Neural cell (in vitro differentiated cells): ENCODE results near the gene PACRGL. TPM values are rescaled to one million over a fixed set of nuclear protein-coding genes. Genes with fewer than 3 reads are reported as not detected.

ENCODE experiments used
- H2AFZ ChIP-seq: fragments of 200-600, 300-800 bp; sonication (generic), shearing (Covaris generic); 2 replicates; pipeline ENCODE4 v1.6.0; 2014; ENCODE audit warnings: low read depth, mild to moderate bottlenecking, antibody characterized with exemption, low read length, moderate library complexity
- H3F3A ChIP-seq: fragments of 200-600 bp; shearing (Covaris generic); 2 replicates; pipeline ENCODE4 v1.6.1; 2016; ENCODE audit warnings: mild to moderate bottlenecking, moderate library complexity, mixed read lengths, antibody characterized with exemption, low read length; ENCODE audit not compliant: insufficient read depth, poor library complexity, severe bottlenecking
- H3K27ac ChIP-seq: fragments of 200-600, 300-800 bp; sonication (generic), shearing (Covaris generic); 2 replicates; pipeline ENCODE4 v1.5.1; 2014; ENCODE audit warnings: mild to moderate bottlenecking, low read length, moderate library complexity
- H3K27me3 ChIP-seq: fragments of 300-800, 200-600 bp; sonication (generic), shearing (Covaris generic); 2 replicates; pipeline ENCODE4 v1.6.0; 2014; ENCODE audit warnings: mild to moderate bottlenecking, low read depth, low read length, moderate library complexity; ENCODE audit not compliant: insufficient read depth
- H3K36me3 ChIP-seq: fragments of 300-800, 200-600 bp; sonication (generic), shearing (Covaris generic); 2 replicates; pipeline ENCODE4 v1.5.1; 2014; ENCODE audit warnings: mild to moderate bottlenecking, antibody characterized with exemption, low read length, moderate library complexity; ENCODE audit not compliant: insufficient read depth
- H3K4me2 ChIP-seq: fragments of 300-800, 200-600 bp; sonication (generic), shearing (Covaris generic); 2 replicates; pipeline ENCODE4 v1.6.0; 2014; ENCODE audit warnings: mild to moderate bottlenecking, low read length
- H3K4me3 ChIP-seq: fragments of 300-800, 200-600 bp; sonication (generic), shearing (Covaris generic); 2 replicates; pipeline ENCODE4 v1.5.1; 2014; ENCODE audit warnings: mild to moderate bottlenecking, low read length, moderate library complexity
- H3K79me2 ChIP-seq: fragments of 200-600 bp; shearing (Covaris generic); replicated peaks from 2 replicates; pipeline ENCODE4 v1.6.0; 2014; ENCODE audit warnings: mild to moderate bottlenecking, low read length, moderate library complexity; ENCODE audit not compliant: insufficient read depth
- H3K9ac ChIP-seq: fragments of 300-800, 200-600 bp; sonication (generic), shearing (Covaris generic); 2 replicates; pipeline ENCODE4 v1.6.1; 2016; ENCODE audit warnings: mild to moderate bottlenecking, low read length, mixed read lengths
- H3K9me2 ChIP-seq: fragments of 200-600 bp; shearing (Covaris generic); 2 replicates; pipeline ENCODE4 v1.6.1; 2016; ENCODE audit warnings: mild to moderate bottlenecking, low read length, mixed read lengths; ENCODE audit not compliant: insufficient read depth
- H3K9me3 ChIP-seq: fragments of 200-600, 300-800 bp; sonication (generic), shearing (Covaris generic); 2 replicates; pipeline ENCODE4 v1.6.1; 2016; ENCODE audit warnings: mild to moderate bottlenecking, mixed run types, low read length, moderate library complexity, mixed read lengths
- H4K20me1 ChIP-seq: fragments of 200-600 bp; shearing (Covaris generic); 2 replicates; pipeline ENCODE4 v1.6.1; 2016; ENCODE audit warnings: mild to moderate bottlenecking, mixed run types; ENCODE audit not compliant: insufficient read depth
- CTCF ChIP-seq: fragments of 450-650 bp; IDR thresholded peaks from 2 replicates; pipeline ENCODE4 v1.5.1; 2014; ENCODE audit warnings: antibody characterized with exemption, mild to moderate bottlenecking, moderate library complexity; ENCODE audit not compliant: poor library complexity, severe bottlenecking
- EP300 ChIP-seq: fragments of 450-650 bp; conservative IDR thresholded peaks from 2 replicates; pipeline ENCODE4 v1.6.1; 2014; ENCODE audit warnings: antibody characterized with exemption, mild to moderate bottlenecking, moderate library complexity; ENCODE audit not compliant: poor library complexity, severe bottlenecking
- EZH2 ChIP-seq: fragments of 200-600, 300-800 bp; shearing (Covaris generic), sonication (generic); IDR thresholded peaks from 2 replicates; pipeline ENCODE4 v1.6.1; 2014; ENCODE audit warnings: antibody characterized with exemption, low read length, borderline replicate concordance, mild to moderate bottlenecking; ENCODE audit not compliant: insufficient read depth, poor library complexity, severe bottlenecking
- MXI1 ChIP-seq: fragments of 450-650 bp; conservative IDR thresholded peaks from 2 replicates; pipeline ENCODE4 v1.6.1; 2014; ENCODE audit warnings: antibody characterized with exemption, mild to moderate bottlenecking; ENCODE audit not compliant: poor library complexity, severe bottlenecking
- POLR2AphosphoS5 ChIP-seq: IDR thresholded peaks from 2 replicates; pipeline ENCODE4 v1.6.1; 2012
- RAD21 ChIP-seq: fragments of 450-650 bp; conservative IDR thresholded peaks from 2 replicates; pipeline ENCODE4 v1.6.1; 2014; ENCODE audit warnings: antibody characterized with exemption, mild to moderate bottlenecking, moderate library complexity
- REST ChIP-seq: IDR thresholded peaks from 2 replicates; pipeline ENCODE4 v1.6.1; 2012; ENCODE audit warnings: borderline replicate concordance
- SMC3 ChIP-seq: fragments of 450-650 bp; conservative IDR thresholded peaks from 2 replicates; pipeline ENCODE4 v1.6.1; 2014; ENCODE audit warnings: antibody characterized with exemption, mild to moderate bottlenecking, moderate library complexity; ENCODE audit not compliant: poor library complexity
- TAF1 ChIP-seq: IDR thresholded peaks from 2 replicates; pipeline ENCODE4 v1.6.1; 2012; ENCODE audit warnings: low read depth
- polyA plus RNA-seq: library from polyadenylated mRNA; depleted of rRNA; stranded (reverse); fragments of >200 nt; gene quantifications from 2 replicates; pipeline ENCODE4 v1.2.3, GENCODE V29; 2014

PACRGL gene
- polyA plus RNA-seq, 1 donor from 2014 or later, result 41.9 TPM

- Histone ChIP-seq H2AFZ (no peak overlapping the region), H3K9ac (no peak overlapping the region), H3K4me3 (no peak overlapping the region), H3K27ac (no peak overlapping the region), H3K4me2 (no peak overlapping the region), H3K79me2 (no peaks in the 10 kb centered on the region), H4K20me1 (no peaks in the 10 kb centered on the region), H3K9me2 (no peaks in the 10 kb centered on the region), H3K36me3 (no peaks in the 10 kb centered on the region), H3K9me3 (no peaks in the 10 kb centered on the region), H3F3A (no peaks in the 10 kb centered on the region), H3K27me3 (no peaks in the 10 kb centered on the region)
- TF ChIP-seq POLR2AphosphoS5 (no peak), REST (no peak), MXI1 (no peak), SMC3 (no peak), EP300 (no peak), TAF1 (no peak), CTCF (no peak)
These were observed 19.5 kb upstream of the PACRGL start for GRCh38 chr4:20680736-20681135.

- no peak overlapping the region for H3K4me2 ChIP-seq
- no peak overlapping the region for H2AFZ ChIP-seq
- H3K27me3 ChIP-seq, result no peaks in the 10 kb centered on the region
- H3K9me3 ChIP-seq, result no peaks in the 10 kb centered on the region
- no peaks in the 10 kb centered on the region for H3K9me2 ChIP-seq
- no peak overlapping the region for H3K4me3 ChIP-seq
- H4K20me1 ChIP-seq, result no peaks in the 10 kb centered on the region
- no peaks in the 10 kb centered on the region for H3K36me3 ChIP-seq
- no peaks in the 10 kb centered on the region for H3F3A ChIP-seq
- H3K79me2 ChIP-seq, result no peaks in the 10 kb centered on the region
- H3K27ac ChIP-seq, result no peak overlapping the region
- TF ChIP-seq MXI1 (no peak), CTCF (no peak), SMC3 (no peak), TAF1 (no peak), EP300 (no peak), RAD21 (no peak), EZH2 (no peak), REST (no peak)
- no peak overlapping the region for H3K9ac ChIP-seq
These were observed 19.0 kb upstream of the PACRGL start for GRCh38 chr4:20681271-20681670.
